ENCODE results near the gene GPER1. TPM values are rescaled to one million over a fixed set of nuclear protein-coding genes. Genes with fewer than 3 reads are reported as not detected.

The GPER1 gene
- total and polyA plus RNA-seq, 2 donors (not counting 3 experiments of a cell fraction or from before 2014, with no cell fraction given), result 0.77 to 2.3 TPM

GRCh38 chr7:1103009-1103788 is 15.3 kb downstream of the GPER1 start:
- Histone ChIP-seq H3K27me3 (ENCODE audit: control insufficient read depth in 2 of 2, insufficient read depth in 2 of 2, low read length in 2 of 2) (no peaks in the 10 kb centered on the region), H3K4me2 (ENCODE audit: insufficient read depth, low read length) (no peak overlapping the region), H3K4me1 (ENCODE audit: control insufficient read depth, extremely low read depth, insufficient read depth, low read length) (peaks cover 19% of the 10 kb centered on the region), H2AFZ (ENCODE audit: low read depth, low read length) (no peak overlapping the region), H3K4me3 (replicated peaks in 1 of 3; ENCODE audit: insufficient read depth in 1 of 3, low read depth in 1 of 3, low read length in 3 of 3) (no peak overlapping the region), H3K9me1 (replicated peaks; ENCODE audit: control insufficient read depth, extremely low read depth, insufficient read depth, low read length) (no peaks in the 10 kb centered on the region), H4K20me1 (replicated peaks; ENCODE audit: control insufficient read depth, extremely low read depth, insufficient read depth, low read length) (no peaks in the 10 kb centered on the region), H3K9ac (replicated peaks; ENCODE audit: extremely low read depth, insufficient read depth, low read length) (no peak overlapping the region), H3K36me3 (ENCODE audit: control insufficient read depth in 2 of 2, extremely low read depth in 1 of 2, insufficient read depth in 2 of 2, low read length in 2 of 2) (no peaks in the 10 kb centered on the region), H3K9me3 (replicated peaks; ENCODE audit: control insufficient read depth, insufficient read depth, low read length) (no peaks in the 10 kb centered on the region), H3K27ac (ENCODE audit: insufficient read depth, low read depth, low read length) (no peak overlapping the region), H3K79me2 (ENCODE audit: control insufficient read depth, insufficient read depth, low read length) (peaks cover 1% of the 10 kb centered on the region)
- no peak for DNase-seq (ENCODE audit: low read depth, low spot score)
- TF ChIP-seq MYC (IDR thresholded peaks at IDR 0.05; ENCODE audit: low read depth, low read length) (no peak), CTCF (IDR thresholded peaks at IDR 0.05; ENCODE audit: extremely low read depth in 1 of 2, insufficient read depth in 1 of 2, low read depth in 1 of 2, low read length in 2 of 2) (no peak), POLR2A (IDR thresholded peaks at IDR 0.05; ENCODE audit: low read depth, low read length) (no peak), POLR2AphosphoS5 (IDR thresholded peaks at IDR 0.05; ENCODE audit: insufficient read depth, low read depth, low read length) (no peak), MAX (IDR thresholded peaks at IDR 0.05; ENCODE audit: insufficient read depth, insufficient read length) (no peak), EZH2 (IDR thresholded peaks at IDR 0.05; ENCODE audit: borderline replicate concordance, low read depth, low read length, severe bottlenecking) (no peak), FOS (IDR thresholded peaks at IDR 0.05; ENCODE audit: borderline replicate concordance, insufficient read depth, low read length) (no peak)
- dilution Hi-C loops (cut with MboI; ENCODE audit: extremely low pct_ligation_motif_present, low sequenced_read_pairs), result no loop called here
- no peak for FAIRE-seq
- intact Hi-C loops (cut with micrococcal nuclease), result no loop called here
- ChIA-PET POLR2A (no interaction called here), CTCF (interaction anchor here (3.6 kb wide), 1 partner anchor 20 kb away, joined by 24 read pairs; no protein-coding TSS in a partner anchor)
- no TSS peak for BruUV-seq (replicated peaks)
